MG63 (cell line): ENCODE measurements around the gene CHID1. TPM values are rescaled to one million over a fixed set of nuclear protein-coding genes. Genes with fewer than 3 reads are reported as not detected.
A peak's percentile ranks its signal among the peaks of the same experiment; 100 is the strongest.

Experiments
- DNase-seq: peaks from one replicate; pipeline ENCODE4 v3.0.0-alpha.2; 2020
- H3K27me3 ChIP-seq: fragments of 250-450 bp; sonication (Bioruptor Pico); 2 replicates; pipeline ENCODE4 v1.5.1; 2020; ENCODE audit warnings: mild to moderate bottlenecking, moderate library complexity
- H3K36me3 ChIP-seq: fragments of 250-450 bp; sonication (Bioruptor Pico); 2 replicates; pipeline ENCODE4 v1.5.1; 2020; ENCODE audit warnings: mild to moderate bottlenecking, moderate library complexity
- H3K4me3 ChIP-seq: fragments of 250-450 bp; sonication (Bioruptor Pico); 2 replicates; pipeline ENCODE4 v1.5.1; 2020; ENCODE audit warnings: mild to moderate bottlenecking, moderate library complexity
- H3K9me3 ChIP-seq: fragments of 250-450 bp; sonication (Bioruptor Pico); 2 replicates; pipeline ENCODE4 v1.5.1; 2020; ENCODE audit warnings: mild to moderate bottlenecking, moderate library complexity
- total RNA-seq: library from RNA; depleted of rRNA; stranded (reverse); fragments of >200 nt; shearing (Covaris generic); gene quantifications from 2 replicates; pipeline ENCODE4 v1.2.3, GENCODE V29; 2014; ENCODE audit warnings: low replicate concordance

CHID1 gene
- total RNA-seq, 1 experiment from 2014 or later, result 139 TPM

- H3K4me3 ChIP-seq, result no peak overlapping the region
- DNase-seq, result no peak
- H3K27me3 ChIP-seq, result no peaks in the 10 kb centered on the region
- no peaks in the 10 kb centered on the region for H3K9me3 ChIP-seq
- H3K36me3 ChIP-seq, result no peaks in the 10 kb centered on the region
Observed at GRCh38 chr11:917426-917825, 6.8 kb upstream of the CHID1 start.

GRCh38 chr11:914747-915501 is 4.3 kb upstream of the CHID1 start:
- Histone ChIP-seq H3K4me3 (no peak overlapping the region), H3K27me3 (no peaks in the 10 kb centered on the region), H3K36me3 (no peaks in the 10 kb centered on the region), H3K9me3 (no peaks in the 10 kb centered on the region)
- DNase-seq, result no peak

GRCh38 chr11:914204-914603 is 3.6 kb upstream of the CHID1 start:
- Histone ChIP-seq H3K36me3 (0 out of 2 replicates have a peak, but pooled peaks cover 3% of the 10 kb centered on the region), H3K27me3 (no peaks in the 10 kb centered on the region), H3K9me3 (no peaks in the 10 kb centered on the region), H3K4me3 (no peak overlapping the region)
- DNase-seq, result no peak

GRCh38 chr11:913043-913442 is 2.4 kb upstream of the CHID1 start:
- Histone ChIP-seq H3K9me3 (no peaks in the 10 kb centered on the region), H3K4me3 (no peak overlapping the region), H3K36me3 (peaks cover 12% of the 10 kb centered on the region), H3K27me3 (no peaks in the 10 kb centered on the region)
- DNase-seq, result no peak

DNA sequence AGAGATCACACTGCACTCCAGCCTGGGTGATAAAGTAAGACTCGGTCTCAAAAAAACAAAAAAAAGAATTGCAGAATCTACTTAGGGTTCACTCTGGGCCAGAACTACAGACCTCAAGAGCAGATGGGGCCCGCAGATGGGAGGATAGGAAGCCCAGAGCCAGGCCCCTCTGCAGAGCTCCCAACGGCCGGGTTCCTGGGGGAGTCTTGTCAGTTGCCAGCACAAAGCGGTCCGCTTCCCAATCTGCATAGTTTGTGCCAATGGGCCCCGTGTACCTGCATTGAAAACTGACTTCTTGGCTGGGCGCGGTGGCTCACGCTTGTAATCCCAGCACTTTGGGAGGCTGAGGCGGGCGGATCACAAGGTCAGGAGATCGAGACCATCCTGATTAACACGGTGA is 1.7 kb upstream of the CHID1 start:
- no peak overlapping the region for H3K4me3 ChIP-seq
- H3K9me3 ChIP-seq, result no peaks in the 10 kb centered on the region
- peaks cover 16% of the 10 kb centered on the region for H3K36me3 ChIP-seq
- H3K27me3 ChIP-seq, result no peaks in the 10 kb centered on the region
- no peak for DNase-seq

DNA sequence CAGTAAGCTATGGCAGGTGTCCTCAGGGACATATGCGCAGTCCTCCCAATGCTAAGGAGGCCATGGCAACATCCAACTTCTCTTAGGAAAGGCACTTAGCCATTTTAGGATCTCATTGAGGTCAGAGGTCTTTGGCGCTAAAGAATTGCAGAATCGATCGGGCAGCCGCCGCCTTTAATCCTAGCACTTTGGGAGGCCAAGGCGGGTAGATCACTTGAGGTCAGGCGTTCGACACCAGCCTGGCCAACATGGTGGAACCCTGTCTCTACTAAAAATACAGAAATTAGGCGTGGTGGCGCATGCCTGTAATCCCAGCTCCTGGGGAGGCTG is 1.2 kb upstream of the CHID1 start:
- H3K36me3 ChIP-seq, result peaks cover 19% of the 10 kb centered on the region
- H3K27me3 ChIP-seq, result no peaks in the 10 kb centered on the region
- peak overlapping the region; percentile 100 for H3K4me3 ChIP-seq
- no peaks in the 10 kb centered on the region for H3K9me3 ChIP-seq
- DNase-seq, result no peak

DNA sequence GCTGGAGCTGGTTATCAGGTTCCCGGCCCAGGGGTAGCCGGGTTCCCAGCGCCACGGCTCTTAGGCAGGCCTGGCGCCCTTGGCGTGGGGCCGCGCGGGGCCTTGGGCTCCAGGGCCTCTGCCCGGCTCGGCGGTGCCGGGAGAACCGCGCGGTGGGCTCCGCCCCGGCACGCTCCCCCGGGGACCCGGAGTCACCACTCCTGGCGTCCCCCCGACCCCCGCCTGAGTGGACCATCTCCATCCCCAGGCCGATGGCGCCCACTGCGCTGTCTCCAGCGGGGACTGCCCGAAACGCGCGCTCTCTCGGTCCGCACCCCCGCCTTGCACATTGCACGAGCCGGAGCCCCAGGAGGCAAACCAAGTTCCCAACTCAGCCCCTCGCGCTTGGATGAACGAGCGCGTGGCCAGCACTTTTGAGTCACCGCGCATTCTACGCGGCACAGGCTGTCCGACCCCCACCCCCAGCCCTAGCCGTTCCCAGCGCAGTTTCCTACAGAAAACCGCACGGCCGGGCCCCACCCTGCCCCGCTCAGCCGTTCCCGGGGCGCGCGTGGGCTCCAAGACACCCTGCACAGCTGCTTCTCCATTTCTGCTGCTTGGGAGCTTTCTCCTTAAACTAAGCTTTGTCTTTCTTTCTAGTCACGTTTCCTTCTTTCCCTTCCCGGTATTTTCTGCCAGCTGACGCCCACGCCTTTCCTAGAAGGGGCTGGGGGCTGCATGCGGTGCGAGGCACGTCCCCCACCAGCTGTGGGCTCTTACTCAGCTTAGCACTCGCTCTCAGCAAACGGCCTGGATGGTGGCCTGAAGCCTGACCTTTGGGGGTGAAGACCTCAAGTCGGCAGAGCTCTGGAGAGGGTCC is 650 bp upstream of the CHID1 start:
- H3K4me3 ChIP-seq, result peak overlapping the region; percentile 100
- H3K9me3 ChIP-seq, result no peaks in the 10 kb centered on the region
- DNase-seq, result peak; percentile 83

GRCh38 chr11:910044-910588 is 494 bp downstream of the CHID1 start:
- H3K4me3 ChIP-seq, result peak overlapping the region; percentile 100
- no peak for DNase-seq
- H3K9me3 ChIP-seq, result no peaks in the 10 kb centered on the region
- no peaks in the 10 kb centered on the region for H3K27me3 ChIP-seq
- H3K36me3 ChIP-seq, result peaks cover 32% of the 10 kb centered on the region

More for the DNA sequence above, 650 bp upstream of the CHID1 start:
- H3K27me3 ChIP-seq, result no peaks in the 10 kb centered on the region
- peaks cover 25% of the 10 kb centered on the region for H3K36me3 ChIP-seq

- no peak for DNase-seq
- Histone ChIP-seq H3K9me3 (no peaks in the 10 kb centered on the region), H3K4me3 (peak overlapping the region; percentile 100), H3K36me3 (peaks cover 39% of the 10 kb centered on the region), H3K27me3 (no peaks in the 10 kb centered on the region)
Observed at GRCh38 chr11:909406-909805, 1.2 kb downstream of the CHID1 start.

DNA sequence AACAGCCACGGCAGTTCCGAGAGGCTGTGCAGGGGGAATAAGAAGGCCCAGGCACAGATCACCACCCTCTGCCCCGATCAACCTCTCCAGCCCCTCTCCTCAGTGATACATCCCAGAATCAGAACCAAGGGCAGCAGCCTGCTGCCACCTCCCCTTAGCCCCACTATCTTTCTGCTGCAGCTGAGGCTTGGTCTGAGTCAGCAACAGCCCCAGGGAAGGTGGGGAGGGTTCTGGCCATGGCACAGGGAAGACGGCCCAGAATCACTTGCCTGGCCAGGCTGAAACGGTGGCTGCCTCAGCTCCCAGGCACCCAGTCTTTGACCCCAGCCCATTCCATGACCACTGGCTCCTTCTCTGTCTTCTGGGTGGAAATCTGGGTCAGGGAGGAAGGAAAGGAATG is 2.3 kb downstream of the CHID1 start:
- H3K27me3 ChIP-seq, result no peaks in the 10 kb centered on the region
- no peak overlapping the region for H3K4me3 ChIP-seq
- H3K36me3 ChIP-seq, result peaks cover 42% of the 10 kb centered on the region
- H3K9me3 ChIP-seq, result no peaks in the 10 kb centered on the region
- DNase-seq, result no peak

DNA sequence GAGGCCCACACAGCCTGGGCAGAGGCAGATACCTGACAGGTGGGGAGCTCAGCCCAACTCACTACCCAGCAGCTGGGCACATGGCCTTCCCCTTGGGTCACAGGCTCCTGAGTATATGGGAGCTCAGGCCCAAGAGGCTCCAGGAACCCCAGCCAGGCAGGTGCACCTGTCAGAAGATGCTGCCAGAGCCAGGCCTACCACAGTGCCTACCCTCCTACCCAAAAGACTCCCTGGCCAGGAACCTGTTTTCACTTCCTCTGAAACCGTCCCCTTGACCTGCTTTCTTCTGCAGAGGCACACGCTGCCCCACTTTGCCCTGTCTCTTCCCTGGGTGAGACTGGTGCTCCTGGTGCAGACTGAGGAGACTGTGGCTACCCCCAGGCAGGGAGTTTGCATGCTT is 2.9 kb downstream of the CHID1 start:
- Histone ChIP-seq H3K27me3 (no peaks in the 10 kb centered on the region), H3K4me3 (no peak overlapping the region), H3K9me3 (no peaks in the 10 kb centered on the region), H3K36me3 (peaks cover 48% of the 10 kb centered on the region)
- no peak for DNase-seq

GRCh38 chr11:905952-906351 is 4.7 kb downstream of the CHID1 start:
- DNase-seq, result no peak
- Histone ChIP-seq H3K4me3 (no peak overlapping the region), H3K9me3 (no peaks in the 10 kb centered on the region)

DNA sequence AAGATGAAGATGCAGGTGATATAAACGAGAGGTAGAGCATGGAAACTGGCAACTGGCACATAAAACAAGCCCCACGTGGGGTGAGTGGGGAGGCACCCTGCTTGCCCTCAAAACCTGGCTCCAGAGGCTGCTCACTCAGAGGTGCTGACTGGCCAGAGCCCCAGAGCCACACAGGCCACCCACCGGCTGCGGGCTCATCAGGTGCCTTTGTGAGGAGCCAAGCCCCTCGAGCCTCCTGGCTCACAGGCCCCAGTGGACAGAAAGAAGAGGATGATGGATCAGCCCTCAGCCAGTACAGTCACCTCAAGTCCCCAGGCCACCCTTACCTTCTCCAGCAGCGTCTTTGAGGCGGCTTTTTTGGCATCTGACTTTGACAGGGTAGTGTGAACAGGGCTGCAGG is 6.2 kb downstream of the CHID1 start:
- Histone ChIP-seq H3K36me3 (peaks cover 79% of the 10 kb centered on the region), H3K9me3 (no peaks in the 10 kb centered on the region), H3K4me3 (no peak overlapping the region), H3K27me3 (no peaks in the 10 kb centered on the region)
- DNase-seq, result no peak

More at GRCh38 chr11:905952-906351, 4.7 kb downstream of the CHID1 start:
- Histone ChIP-seq H3K27me3 (no peaks in the 10 kb centered on the region), H3K36me3 (peaks cover 66% of the 10 kb centered on the region)

DNA sequence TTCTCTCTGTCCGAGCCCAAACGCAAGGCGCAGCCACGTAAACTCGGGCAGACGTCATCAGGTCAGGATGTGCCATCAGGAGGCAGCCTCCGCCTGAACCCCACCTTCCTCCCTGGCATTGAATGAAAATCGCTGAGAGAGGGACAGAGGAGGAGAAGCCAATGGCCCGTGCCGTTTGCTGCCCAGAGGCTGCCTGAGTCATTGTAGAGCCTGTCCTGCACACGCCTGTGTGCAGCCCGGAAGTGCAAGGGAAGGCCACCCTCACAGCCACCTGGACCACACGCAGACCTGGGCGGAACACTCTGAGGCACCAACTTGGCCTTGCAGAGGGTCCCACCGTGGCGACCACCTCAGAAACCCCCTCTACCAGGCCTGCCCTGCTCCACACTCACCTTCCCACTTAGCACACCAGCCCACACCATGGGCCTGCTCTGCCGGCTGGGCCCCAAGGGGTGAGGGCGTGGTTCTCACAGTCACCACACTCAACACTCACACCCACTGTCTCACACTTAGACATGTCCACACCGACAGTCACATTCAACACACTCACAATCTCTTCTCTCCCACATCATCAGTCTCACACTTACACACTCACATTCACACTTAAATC is 9.1 kb downstream of the CHID1 start:
- Histone ChIP-seq H3K4me3 (no peak overlapping the region), H3K27me3 (no peaks in the 10 kb centered on the region), H3K36me3 (peaks cover 71% of the 10 kb centered on the region), H3K9me3 (no peaks in the 10 kb centered on the region)
- DNase-seq, result no peak

DNA sequence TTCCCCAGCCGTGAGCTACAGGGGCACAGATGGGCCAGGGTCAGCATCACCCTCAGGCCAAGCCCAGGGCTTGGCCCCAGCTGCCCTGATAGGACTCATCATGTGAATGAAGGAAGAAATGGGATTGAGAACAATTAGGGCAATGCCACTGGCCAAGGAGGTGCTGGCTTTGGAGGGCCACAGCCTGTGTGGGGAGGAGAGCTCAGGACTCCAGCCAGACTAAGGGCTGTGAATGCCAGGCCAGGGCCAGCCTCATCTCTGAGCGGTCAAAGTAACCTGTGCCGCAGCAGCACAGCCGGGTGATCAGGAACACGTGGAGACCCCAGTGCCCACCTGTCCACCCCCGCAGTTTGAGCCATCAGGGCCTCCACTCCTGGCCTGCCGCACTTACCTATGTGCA is 10.1 kb downstream of the CHID1 start:
- no peak overlapping the region for H3K4me3 ChIP-seq
- no peaks in the 10 kb centered on the region for H3K9me3 ChIP-seq
- DNase-seq, result no peak
- H3K27me3 ChIP-seq, result no peaks in the 10 kb centered on the region
- peaks cover 66% of the 10 kb centered on the region for H3K36me3 ChIP-seq

DNA sequence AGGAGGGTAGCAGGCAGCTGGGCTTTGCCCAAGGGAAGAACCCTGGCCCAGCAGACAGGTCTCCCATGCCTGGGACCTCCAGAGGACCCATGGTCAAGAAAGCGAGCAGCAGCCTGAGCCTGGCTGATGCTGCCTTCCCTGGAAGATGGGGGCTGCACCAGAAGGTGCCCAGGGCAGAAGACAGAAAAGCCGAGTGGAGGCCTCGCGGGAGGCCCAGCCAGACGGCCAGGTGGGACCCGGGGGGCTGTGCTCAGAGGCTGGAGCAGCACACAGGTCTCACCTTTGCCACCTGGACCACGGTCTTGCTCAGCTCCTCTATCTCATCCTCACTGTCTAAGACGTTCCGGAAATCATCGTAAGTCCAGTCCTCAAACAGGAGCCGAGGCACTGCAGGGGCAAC is 10.9 kb downstream of the CHID1 start:
- Histone ChIP-seq H3K9me3 (no peaks in the 10 kb centered on the region), H3K4me3 (no peak overlapping the region), H3K27me3 (no peaks in the 10 kb centered on the region), H3K36me3 (peaks cover 58% of the 10 kb centered on the region)
- no peak for DNase-seq

- no peak for DNase-seq
- no peaks in the 10 kb centered on the region for H3K27me3 ChIP-seq
- no peaks in the 10 kb centered on the region for H3K9me3 ChIP-seq
- peaks cover 53% of the 10 kb centered on the region for H3K36me3 ChIP-seq
- H3K4me3 ChIP-seq, result no peak overlapping the region
Observed at GRCh38 chr11:898540-899190, 11.9 kb downstream of the CHID1 start.
